Measurements from ENCODE around the gene VPS35L. TPM values are rescaled to one million over a fixed set of nuclear protein-coding genes. Genes with fewer than 3 reads are reported as not detected.

Gene VPS35L
- total and polyA plus RNA-seq, 8 donors, result 15.2 to 205 (median 29.7) TPM

- no peaks in the 10 kb centered on the region for H3K9me3 ChIP-seq
- peaks cover 0 to 21% (median 17%) of the 10 kb centered on the region in 4 donors for H3K36me3 ChIP-seq
- H3K4me1 ChIP-seq, result peaks cover 23 to 53% (median 47%) of the 10 kb centered on the region in 4 donors
- intact Hi-C loops (cut with DNase I; ENCODE audit: low total_unique reads), result no loop called here
- peak overlapping the region; percentile 82 to 99 (median 90) for H3K4me3 ChIP-seq
- no peak for TF ChIP-seq POLR2A (IDR thresholded peaks at IDR 0.05)
- TF ChIP-seq, protein P1, sequence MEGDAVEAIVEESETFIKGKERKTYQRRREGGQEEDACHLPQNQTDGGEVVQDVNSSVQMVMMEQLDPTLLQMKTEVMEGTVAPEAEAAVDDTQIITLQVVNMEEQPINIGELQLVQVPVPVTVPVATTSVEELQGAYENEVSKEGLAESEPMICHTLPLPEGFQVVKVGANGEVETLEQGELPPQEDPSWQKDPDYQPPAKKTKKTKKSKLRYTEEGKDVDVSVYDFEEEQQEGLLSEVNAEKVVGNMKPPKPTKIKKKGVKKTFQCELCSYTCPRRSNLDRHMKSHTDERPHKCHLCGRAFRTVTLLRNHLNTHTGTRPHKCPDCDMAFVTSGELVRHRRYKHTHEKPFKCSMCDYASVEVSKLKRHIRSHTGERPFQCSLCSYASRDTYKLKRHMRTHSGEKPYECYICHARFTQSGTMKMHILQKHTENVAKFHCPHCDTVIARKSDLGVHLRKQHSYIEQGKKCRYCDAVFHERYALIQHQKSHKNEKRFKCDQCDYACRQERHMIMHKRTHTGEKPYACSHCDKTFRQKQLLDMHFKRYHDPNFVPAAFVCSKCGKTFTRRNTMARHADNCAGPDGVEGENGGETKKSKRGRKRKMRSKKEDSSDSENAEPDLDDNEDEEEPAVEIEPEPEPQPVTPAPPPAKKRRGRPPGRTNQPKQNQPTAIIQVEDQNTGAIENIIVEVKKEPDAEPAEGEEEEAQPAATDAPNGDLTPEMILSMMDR (IDR thresholded peaks at IDR 0.05), result no peak
- TF ChIP-seq POLR2AphosphoS5 (IDR thresholded peaks at IDR 0.05), result no peak
- no peak for TF ChIP-seq EP300 (IDR thresholded peaks at IDR 0.05)
- WGBS, 5 donors, result 9 to 16% (median 13%) methylated on average over 19 of the region's 19 CpGs
- peak overlapping the region in 4 of 5 donors; percentile 45 to 84 (median 76) for H3K27ac ChIP-seq
- no peaks in the 10 kb centered on the region for H3K27me3 ChIP-seq
- DNase-seq, result peak in 1 of 2 donors; percentile 40
Observed at GRCh38 chr16:19524616-19525384, 30.7 kb upstream of the VPS35L start.

- no peak for TF ChIP-seq POLR2A (IDR thresholded peaks at IDR 0.05)
- TF ChIP-seq POLR2AphosphoS5 (IDR thresholded peaks at IDR 0.05), result no peak
- TF ChIP-seq, protein P1 (IDR thresholded peaks at IDR 0.05), result no peak
- no peak for TF ChIP-seq EP300 (IDR thresholded peaks at IDR 0.05)
- peak overlapping the region in 3 of 4 donors; percentile 82 to 99 (median 89) for H3K4me3 ChIP-seq
- intact Hi-C loops (cut with DNase I; ENCODE audit: low total_unique reads), result no loop called here
- no peak overlapping the region for H3K27ac ChIP-seq
- no peaks in the 10 kb centered on the region for H3K9me3 ChIP-seq
- no peak for DNase-seq
- H3K27me3 ChIP-seq, result no peaks in the 10 kb centered on the region
- WGBS, 5 donors, result 83 to 89% (median 86%) methylated on average over 2 of the region's 2 CpGs
- peaks cover 17 to 48% (median 42%) of the 10 kb centered on the region in 4 donors for H3K4me1 ChIP-seq
- H3K36me3 ChIP-seq, result peaks cover 0 to 26% (median 19%) of the 10 kb centered on the region in 4 donors
Observed at GRCh38 chr16:19525385-19525723, 30.1 kb upstream of the VPS35L start.

GRCh38 chr16:19527161-19527560, 28.3 kb upstream of the VPS35L start:
- intact Hi-C loops (cut with DNase I; ENCODE audit: low total_unique reads), result no loop called here
- H3K36me3 ChIP-seq, result peaks cover 0 to 40% (median 27%) of the 10 kb centered on the region in 4 donors
- H3K4me1 ChIP-seq, result peaks cover 10 to 35% (median 31%) of the 10 kb centered on the region in 4 donors
- 48 to 72% (median 67%) methylated on average over 1 of the region's 1 CpG for WGBS, 5 donors
- TF ChIP-seq POLR2AphosphoS5 (IDR thresholded peaks at IDR 0.05), result no peak
- no peak for TF ChIP-seq EP300 (IDR thresholded peaks at IDR 0.05)
- TF ChIP-seq, protein P1 (IDR thresholded peaks at IDR 0.05), result no peak
- no peak for TF ChIP-seq POLR2A (IDR thresholded peaks at IDR 0.05)
- no peak for DNase-seq
- no peak overlapping the region for H3K4me3 ChIP-seq
- H3K27ac ChIP-seq, result no peak overlapping the region
- H3K27me3 ChIP-seq, result no peaks in the 10 kb centered on the region
- H3K9me3 ChIP-seq, result no peaks in the 10 kb centered on the region

- H3K27ac ChIP-seq, result no peak overlapping the region
- H3K9me3 ChIP-seq, result no peaks in the 10 kb centered on the region
- DNase-seq, result no peak
- H3K27me3 ChIP-seq, result no peaks in the 10 kb centered on the region
- no peak overlapping the region for H3K4me3 ChIP-seq
- intact Hi-C loops (cut with DNase I; ENCODE audit: low total_unique reads), result no loop called here
- H3K4me1 ChIP-seq, result peaks cover 6 to 21% (median 19%) of the 10 kb centered on the region in 4 donors
- 98 to 100% (median 98%) methylated on average over 3 of the region's 3 CpGs for WGBS, 5 donors
- peaks cover 0 to 55% (median 42%) of the 10 kb centered on the region in 4 donors for H3K36me3 ChIP-seq
- TF ChIP-seq, protein P1 (IDR thresholded peaks at IDR 0.05), result no peak
- TF ChIP-seq POLR2AphosphoS5 (IDR thresholded peaks at IDR 0.05), result no peak
- TF ChIP-seq POLR2A (IDR thresholded peaks at IDR 0.05), result no peak
- no peak for TF ChIP-seq EP300 (IDR thresholded peaks at IDR 0.05)
Observed at GRCh38 chr16:19528666-19529065, 26.8 kb upstream of the VPS35L start.

Data from stomach (tissue), 9 donors.